HG02798 (cell line): Measurements from ENCODE around the gene CDK7.
"Not testable (repeated sequence)": the region's sequence is repeated elsewhere in the genome, so short reads cannot be mapped to it uniquely, and the experiment has no call there.

Source experiments
- ATAC-seq: cut with Tn5 transposase; IDR thresholded peaks from one replicate; pipeline ENCODE4 v1.9.1; 2021; ENCODE audit warnings: mild to moderate bottlenecking; ENCODE audit not compliant: unreplicated experiment, poor library complexity

The CDK7 gene

DNA sequence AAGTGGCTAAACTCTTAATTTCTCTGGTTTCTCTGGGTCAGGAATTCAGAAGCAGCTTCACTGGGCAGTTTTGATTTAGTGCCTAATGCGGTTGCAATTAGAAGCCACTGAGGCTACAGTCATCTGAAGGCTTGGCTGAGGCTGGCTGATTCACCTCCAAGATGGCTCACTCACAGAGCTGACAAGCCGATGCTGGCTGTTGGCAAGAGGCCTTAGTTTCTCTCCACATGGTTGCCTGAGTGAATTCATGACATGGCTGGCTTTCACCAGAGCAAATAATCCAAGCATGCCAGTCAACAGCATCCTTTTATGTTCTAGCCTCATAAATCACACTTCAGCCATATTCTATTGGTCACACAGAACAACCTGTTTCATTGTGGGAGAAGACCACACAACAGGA is 2.8 kb upstream of the CDK7 start:
- no peak for ATAC-seq

DNA sequence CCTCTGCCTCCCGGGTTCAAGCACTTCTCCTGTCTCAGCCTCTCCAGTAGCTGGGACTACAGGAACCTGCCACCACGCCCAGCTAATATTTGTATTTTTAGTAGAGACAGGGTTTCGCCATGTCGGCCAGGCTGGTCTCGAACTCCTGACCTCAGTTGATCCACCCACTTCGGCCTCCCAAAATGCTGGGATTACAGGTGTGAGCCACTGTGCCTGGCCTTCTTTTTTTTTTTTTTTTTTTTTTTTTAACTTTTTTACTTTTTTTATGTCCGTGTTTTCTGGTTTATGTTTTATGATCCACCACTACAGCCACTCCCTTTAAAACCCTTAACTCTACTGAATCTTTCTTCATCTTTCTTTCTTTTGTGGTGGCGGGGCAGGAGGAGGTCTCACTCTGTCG is 2.0 kb downstream of the CDK7 start:
- not testable (repeated sequence) for ATAC-seq

GRCh38 chr5:69237877-69238276 is 3.2 kb downstream of the CDK7 start:
- ATAC-seq: no peak

DNA sequence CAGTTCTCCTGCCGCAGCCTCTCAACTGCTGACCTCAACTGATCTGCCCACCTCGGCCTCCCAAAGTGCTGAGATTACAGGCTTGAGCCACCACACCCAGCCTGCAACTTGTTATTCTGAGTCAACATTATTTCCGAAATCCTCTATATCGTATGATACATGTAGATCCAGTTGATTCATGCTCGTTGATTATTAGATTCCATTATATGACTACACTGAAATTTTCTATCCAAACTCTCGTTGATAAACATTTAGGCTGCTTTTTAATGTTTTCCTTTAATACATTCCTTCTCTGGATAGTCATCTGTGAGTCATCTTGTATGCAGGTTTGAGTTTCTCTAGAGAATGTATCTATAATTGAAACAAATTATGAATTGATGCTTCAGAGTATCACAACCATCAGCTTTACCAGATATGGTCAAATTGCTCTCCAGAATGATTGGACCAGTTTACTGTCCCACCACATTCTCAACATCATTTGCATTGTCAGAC is 4.1 kb downstream of the CDK7 start:
- ATAC-seq: no peak

GRCh38 chr5:69242215-69242927 is 7.7 kb downstream of the CDK7 start:
- no peak for ATAC-seq

GRCh38 chr5:69245031-69245430 is 10.3 kb downstream of the CDK7 start:
- no peak for ATAC-seq

GRCh38 chr5:69248019-69248418 is 13.3 kb downstream of the CDK7 start:
- no peak for ATAC-seq

DNA sequence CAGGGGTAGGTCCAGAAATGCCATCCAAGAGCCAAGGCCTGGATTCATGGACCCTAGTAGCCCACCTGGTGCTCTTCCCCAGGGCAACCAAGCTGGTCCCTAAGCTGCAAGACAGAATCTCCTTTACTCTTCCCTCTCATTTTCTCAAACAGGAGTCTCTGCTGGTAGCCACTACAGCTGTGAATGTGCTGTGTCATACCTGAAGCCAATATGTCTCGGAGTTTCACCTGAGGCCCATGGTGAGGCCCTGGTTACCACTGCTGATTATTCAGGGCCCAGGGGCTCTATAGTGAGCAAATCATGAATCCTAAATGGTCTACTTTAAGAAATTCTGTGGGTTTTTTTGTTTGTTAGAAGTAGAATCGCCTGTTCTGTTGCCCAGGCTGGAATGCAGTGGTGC is 15.9 kb downstream of the CDK7 start:
- ATAC-seq: no peak

DNA sequence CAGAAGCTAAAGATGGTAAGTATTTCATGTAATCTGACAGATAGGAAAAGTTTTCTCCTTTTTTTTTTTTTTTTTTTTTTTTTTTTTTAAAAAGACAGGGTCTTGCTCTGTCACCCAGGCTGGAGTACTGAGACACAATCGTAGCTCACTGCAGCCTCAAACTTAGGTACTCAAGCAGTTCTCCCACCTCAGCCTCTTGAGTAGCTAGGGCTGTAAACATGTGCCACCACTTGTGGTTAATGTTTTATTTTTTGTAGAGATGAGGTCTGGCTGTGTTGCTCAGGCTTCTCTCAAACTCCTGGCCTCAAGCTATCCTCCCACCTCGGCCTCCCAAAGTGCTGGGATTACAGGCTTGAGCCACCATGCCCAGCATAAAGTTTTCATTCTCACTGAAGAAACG is 17.8 kb downstream of the CDK7 start:
- no peak for ATAC-seq

- ATAC-seq: not testable (repeated sequence)
Observed at GRCh38 chr5:69255940-69256339, 21.3 kb downstream of the CDK7 start.

DNA sequence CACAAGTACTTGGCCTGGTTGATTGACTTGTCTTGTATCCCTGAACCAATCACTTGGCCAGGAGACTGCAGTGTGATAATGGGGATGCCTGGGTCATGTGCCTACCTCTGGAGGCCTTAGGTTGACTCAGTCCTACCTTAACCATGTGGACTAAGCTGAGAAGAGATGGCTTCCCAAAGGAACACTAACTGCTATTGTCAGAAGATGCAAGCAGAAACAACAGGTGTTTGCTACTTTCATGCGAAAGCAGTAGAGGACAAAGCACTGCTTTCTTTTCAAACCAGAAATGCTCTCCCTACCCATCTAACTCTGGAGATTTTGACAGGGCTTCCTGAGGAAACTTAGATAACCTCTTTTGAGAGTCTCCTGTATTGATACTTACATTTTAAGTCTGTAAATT is 22.9 kb downstream of the CDK7 start:
- ATAC-seq: no peak

DNA sequence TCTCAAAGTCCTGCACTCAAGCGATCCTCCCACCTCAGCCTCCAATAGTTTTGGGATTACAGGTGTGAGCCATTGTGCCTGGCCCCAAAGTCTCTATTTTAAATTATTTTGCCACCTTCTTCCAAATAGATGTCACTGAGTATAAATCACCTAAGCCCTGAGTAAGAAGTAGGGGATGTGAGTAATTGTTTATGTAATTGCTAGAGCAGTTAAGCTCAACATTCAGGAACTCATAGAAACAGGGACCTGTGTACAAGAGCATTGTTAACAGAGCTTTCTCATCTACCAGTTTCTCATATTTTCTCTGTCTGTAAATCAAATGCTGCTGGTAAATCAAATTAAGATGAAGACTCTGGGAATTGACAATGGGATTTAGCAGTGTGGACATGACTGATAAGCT is 26.3 kb downstream of the CDK7 start:
- no peak for ATAC-seq

DNA sequence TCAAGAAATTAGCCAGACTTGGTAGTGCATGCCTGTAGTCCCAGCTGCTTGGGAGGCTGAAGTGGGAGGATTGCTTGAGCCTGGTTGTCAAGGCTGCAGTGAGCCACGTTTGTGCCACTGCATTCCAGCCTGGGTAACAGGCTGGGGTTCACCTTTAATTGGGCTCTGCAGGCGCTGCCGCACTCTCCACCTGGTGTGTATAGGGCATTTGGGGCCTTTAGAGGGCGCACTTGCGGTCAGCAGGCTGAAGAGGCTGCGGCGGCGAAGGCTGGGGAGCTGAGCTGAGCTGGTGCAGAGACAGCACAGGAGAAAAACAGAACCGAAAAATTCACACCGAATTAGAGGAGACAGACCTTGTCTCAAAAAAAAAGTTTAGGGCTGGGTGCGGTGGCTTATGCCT is 31.2 kb downstream of the CDK7 start:
- no peak for ATAC-seq

DNA sequence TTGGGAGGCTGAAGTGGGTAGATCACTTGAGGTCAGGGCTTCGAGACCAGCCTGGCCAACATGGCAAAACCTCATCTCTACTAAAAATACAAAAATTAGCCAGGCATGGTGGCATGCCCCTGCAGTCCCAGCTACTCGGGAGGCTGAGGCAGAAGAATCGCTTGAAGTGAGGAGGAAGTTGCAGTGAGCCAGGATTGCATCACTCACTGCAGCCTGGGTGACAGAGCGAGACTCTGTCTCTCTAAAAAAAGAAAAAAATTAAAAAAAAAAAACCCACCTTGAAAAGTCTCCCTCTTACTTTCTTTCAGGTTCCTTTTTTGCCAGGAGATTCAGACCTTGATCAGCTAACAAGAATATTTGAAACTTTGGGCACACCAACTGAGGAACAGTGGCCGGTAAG is 34.2 kb downstream of the CDK7 start:
- ATAC-seq: no peak

GRCh38 chr5:69270840-69271239 is 36.2 kb downstream of the CDK7 start:
- no peak for ATAC-seq

GRCh38 chr5:69271376-69271775 is 36.7 kb downstream of the CDK7 start:
- no peak for ATAC-seq

GRCh38 chr5:69275563-69275962 is 40.9 kb downstream of the CDK7 start:
- ATAC-seq: no peak

DNA sequence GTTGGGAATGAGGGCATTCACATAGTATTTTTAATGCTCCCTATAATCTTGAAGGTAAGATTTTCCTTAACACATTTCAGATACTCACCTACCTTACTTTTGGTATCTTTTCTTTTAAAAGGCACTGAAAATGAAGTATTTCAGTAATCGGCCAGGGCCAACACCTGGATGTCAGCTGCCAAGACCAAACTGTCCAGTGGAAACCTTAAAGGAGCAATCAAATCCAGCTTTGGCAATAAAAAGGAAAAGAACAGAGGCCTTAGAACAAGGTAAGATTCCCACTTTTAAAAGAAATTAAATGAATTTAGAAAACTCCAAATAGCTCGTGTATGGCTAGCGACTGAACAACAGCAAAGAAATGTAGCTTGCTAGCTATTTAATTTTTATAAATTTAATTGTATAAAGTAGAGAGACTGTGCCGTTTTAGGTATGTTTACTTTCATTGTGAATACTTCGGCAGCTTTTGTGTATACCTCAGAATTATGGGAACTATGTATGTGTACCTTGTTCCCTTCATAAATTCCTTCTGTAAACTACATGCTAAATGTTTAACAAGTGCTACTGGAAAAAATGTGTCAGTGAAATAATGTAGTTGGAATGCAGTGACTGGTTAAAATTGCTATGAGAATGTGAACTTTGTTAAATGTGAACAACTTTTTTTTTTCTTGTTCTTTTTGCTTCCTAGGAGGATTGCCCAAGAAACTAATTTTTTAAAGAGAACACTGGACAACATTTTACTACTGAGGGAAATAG is 41.9 kb downstream of the CDK7 start:
- no peak for ATAC-seq

GRCh38 chr5:69279517-69279916 is 44.8 kb downstream of the CDK7 start:
- ATAC-seq: no peak

- ATAC-seq: no peak
Observed at GRCh38 chr5:69281114-69281513, 46.4 kb downstream of the CDK7 start.

- ATAC-seq: no peak
Observed at GRCh38 chr5:69284203-69284602, 49.5 kb downstream of the CDK7 start.
